ENCODE data around the gene NFIX. TPM values are rescaled to one million over a fixed set of nuclear protein-coding genes. Genes with fewer than 3 reads are reported as not detected.
A peak's percentile ranks its signal among the peaks of the same experiment; 100 is the strongest.

The NFIX gene
- total and polyA plus RNA-seq, 2 of the 13 experiments (the other 11 are each of a cell fraction or from before 2014, with no cell fraction given): 3.4 to 5.4 TPM

- TF ChIP-seq PRDM4 (CRISPR knock-in tag; IDR thresholded peaks at IDR 0.05; ENCODE audit: borderline replicate concordance) (no peak), TSC22D2 (CRISPR knock-in tag; IDR thresholded peaks at IDR 0.05; ENCODE audit: borderline replicate concordance) (no peak), MYC (CRISPR knock-in tag; IDR thresholded peaks at IDR 0.05; ENCODE audit: borderline replicate concordance) (peak; percentile 34; the same call in 1 of the 2 replicates), ZFAT (CRISPR knock-in tag; conservative IDR thresholded peaks at IDR 0.05) (no peak), BORCS8-MEF2B (CRISPR knock-in tag; IDR thresholded peaks at IDR 0.05) (peak; percentile 76; the same call in 1 of the 2 replicates), ZIK1 (CRISPR knock-in tag; IDR thresholded peaks at IDR 0.05; ENCODE audit: borderline replicate concordance, low read depth) (no peak), ZNF773 (CRISPR knock-in tag; IDR thresholded peaks at IDR 0.05; ENCODE audit: borderline replicate concordance) (no peak), ZNF282 (IDR thresholded peaks at IDR 0.05; ENCODE audit: partially characterized antibody) (no peak), CAMTA2 (CRISPR knock-in tag; IDR thresholded peaks at IDR 0.05; ENCODE audit: borderline replicate concordance) (no peak), ZNF570 (CRISPR knock-in tag; IDR thresholded peaks at IDR 0.05; ENCODE audit: borderline replicate concordance) (no peak), ZKSCAN1 (IDR thresholded peaks at IDR 0.05; ENCODE audit: low read length) (0 out of 2 replicates have a peak, but pooled peaks have one; percentile 8), ZNF317 (CRISPR knock-in tag; IDR thresholded peaks at IDR 0.05) (no peak), FOXJ3 (CRISPR knock-in tag; IDR thresholded peaks at IDR 0.05; ENCODE audit: borderline replicate concordance) (peak; percentile 68), CERS6 (CRISPR knock-in tag; IDR thresholded peaks at IDR 0.05) (no peak), GABPA (IDR thresholded peaks at IDR 0.05; ENCODE audit: low read depth, low read length) (no peak), GABPA (CRISPR knock-in tag; IDR thresholded peaks at IDR 0.05; ENCODE audit: low read depth) (no peak; the same call in 1 of the 2 replicates), HNRNPUL1 (IDR thresholded peaks at IDR 0.05; ENCODE audit: low read depth, low read length) (no peak), BRF2 (CRISPR knock-in tag; IDR thresholded peaks at IDR 0.05) (no peak), ZNF34 (CRISPR knock-in tag; IDR thresholded peaks at IDR 0.05; ENCODE audit: borderline replicate concordance) (no peak), ARNTL (CRISPR knock-in tag; IDR thresholded peaks at IDR 0.05) (no peak), AKAP8 (CRISPR knock-in tag; IDR thresholded peaks at IDR 0.05) (peak; percentile 90), SALL1 (CRISPR knock-in tag; IDR thresholded peaks at IDR 0.05) (peak; percentile 88), SRSF1 (optimal IDR thresholded peaks at IDR 0.05; ENCODE audit: low read depth, low read length) (no peak), ZBTB1 (CRISPR knock-in tag; IDR thresholded peaks at IDR 0.05; ENCODE audit: borderline replicate concordance) (no peak), ZSCAN31 (CRISPR knock-in tag; IDR thresholded peaks at IDR 0.05; ENCODE audit: low read depth) (no peak; the same call in 1 of the 2 replicates), NR1H2 (CRISPR knock-in tag; IDR thresholded peaks at IDR 0.05; ENCODE audit: borderline replicate concordance, low read depth) (no peak), TFAP4 (IDR thresholded peaks at IDR 0.05; ENCODE audit: borderline replicate concordance, low read depth) (no peak; the same call in none of the 2 replicates), ZNF761 (CRISPR knock-in tag; conservative IDR thresholded peaks at IDR 0.05) (no peak)
Observed at GRCh38 chr19:13128583-13128982, 133.3 kb downstream of the NFIX start (continued).
